Measurements from ENCODE around the gene WWOX. TPM values are rescaled to one million over a fixed set of nuclear protein-coding genes. Genes with fewer than 3 reads are reported as not detected.

WWOX gene
- total and polyA plus RNA-seq, 2 of the 13 experiments (the other 11 are each of a cell fraction or from before 2014, with no cell fraction given), result 9.1 to 37.4 TPM

DNA sequence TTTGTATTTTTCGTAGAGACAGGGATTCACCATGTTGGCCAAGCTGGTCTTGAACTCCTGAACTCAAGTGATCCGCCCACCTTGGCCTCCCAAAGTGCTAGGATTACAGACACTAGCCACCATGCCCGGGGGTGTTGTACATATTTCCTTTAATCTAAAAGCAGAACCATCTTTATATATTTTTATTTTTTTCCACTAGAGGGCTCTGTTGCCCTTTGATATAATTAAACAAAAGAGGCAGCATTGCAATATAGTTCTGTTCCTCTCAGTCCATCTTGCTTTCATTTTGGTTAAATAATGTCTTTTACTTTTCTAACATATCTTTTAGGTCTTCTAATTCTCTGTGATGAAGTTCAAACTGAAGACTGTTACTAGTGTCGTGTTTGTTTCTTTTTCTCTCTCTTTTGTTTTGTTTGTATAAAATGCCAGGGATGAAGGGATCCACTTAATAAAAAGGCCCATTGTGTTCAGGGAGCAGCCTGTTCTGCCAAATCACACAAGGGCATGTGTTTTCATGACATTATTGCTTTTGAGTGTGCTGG is 23.4 kb downstream of the WWOX start (continued):
- TF ChIP-seq, protein P1, sequence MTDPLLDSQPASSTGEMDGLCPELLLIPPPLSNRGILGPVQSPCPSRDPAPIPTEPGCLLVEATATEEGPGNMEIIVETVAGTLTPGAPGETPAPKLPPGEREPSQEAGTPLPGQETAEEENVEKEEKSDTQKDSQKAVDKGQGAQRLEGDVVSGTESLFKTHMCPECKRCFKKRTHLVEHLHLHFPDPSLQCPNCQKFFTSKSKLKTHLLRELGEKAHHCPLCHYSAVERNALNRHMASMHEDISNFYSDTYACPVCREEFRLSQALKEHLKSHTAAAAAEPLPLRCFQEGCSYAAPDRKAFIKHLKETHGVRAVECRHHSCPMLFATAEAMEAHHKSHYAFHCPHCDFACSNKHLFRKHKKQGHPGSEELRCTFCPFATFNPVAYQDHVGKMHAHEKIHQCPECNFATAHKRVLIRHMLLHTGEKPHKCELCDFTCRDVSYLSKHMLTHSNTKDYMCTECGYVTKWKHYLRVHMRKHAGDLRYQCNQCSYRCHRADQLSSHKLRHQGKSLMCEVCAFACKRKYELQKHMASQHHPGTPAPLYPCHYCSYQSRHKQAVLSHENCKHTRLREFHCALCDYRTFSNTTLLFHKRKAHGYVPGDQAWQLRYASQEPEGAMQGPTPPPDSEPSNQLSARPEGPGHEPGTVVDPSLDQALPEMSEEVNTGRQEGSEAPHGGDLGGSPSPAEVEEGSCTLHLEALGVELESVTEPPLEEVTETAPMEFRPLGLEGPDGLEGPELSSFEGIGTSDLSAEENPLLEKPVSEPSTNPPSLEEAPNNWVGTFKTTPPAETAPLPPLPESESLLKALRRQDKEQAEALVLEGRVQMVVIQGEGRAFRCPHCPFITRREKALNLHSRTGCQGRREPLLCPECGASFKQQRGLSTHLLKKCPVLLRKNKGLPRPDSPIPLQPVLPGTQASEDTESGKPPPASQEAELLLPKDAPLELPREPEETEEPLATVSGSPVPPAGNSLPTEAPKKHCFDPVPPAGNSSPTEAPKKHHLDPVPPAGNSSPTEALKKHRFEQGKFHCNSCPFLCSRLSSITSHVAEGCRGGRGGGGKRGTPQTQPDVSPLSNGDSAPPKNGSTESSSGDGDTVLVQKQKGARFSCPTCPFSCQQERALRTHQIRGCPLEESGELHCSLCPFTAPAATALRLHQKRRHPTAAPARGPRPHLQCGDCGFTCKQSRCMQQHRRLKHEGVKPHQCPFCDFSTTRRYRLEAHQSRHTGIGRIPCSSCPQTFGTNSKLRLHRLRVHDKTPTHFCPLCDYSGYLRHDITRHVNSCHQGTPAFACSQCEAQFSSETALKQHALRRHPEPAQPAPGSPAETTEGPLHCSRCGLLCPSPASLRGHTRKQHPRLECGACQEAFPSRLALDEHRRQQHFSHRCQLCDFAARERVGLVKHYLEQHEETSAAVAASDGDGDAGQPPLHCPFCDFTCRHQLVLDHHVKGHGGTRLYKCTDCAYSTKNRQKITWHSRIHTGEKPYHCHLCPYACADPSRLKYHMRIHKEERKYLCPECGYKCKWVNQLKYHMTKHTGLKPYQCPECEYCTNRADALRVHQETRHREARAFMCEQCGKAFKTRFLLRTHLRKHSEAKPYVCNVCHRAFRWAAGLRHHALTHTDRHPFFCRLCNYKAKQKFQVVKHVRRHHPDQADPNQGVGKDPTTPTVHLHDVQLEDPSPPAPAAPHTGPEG (CRISPR knock-in tag; IDR thresholded peaks at IDR 0.05), result no peak
- TF ChIP-seq MAZ (IDR thresholded peaks at IDR 0.05; ENCODE audit: borderline replicate concordance, low read depth, low read length) (no peak), MAZ (CRISPR knock-in tag; IDR thresholded peaks at IDR 0.05; ENCODE audit: low read depth) (no peak), ZSCAN29 (CRISPR knock-in tag; conservative IDR thresholded peaks at IDR 0.05) (no peak), BORCS8-MEF2B (CRISPR knock-in tag; IDR thresholded peaks at IDR 0.05) (no peak), HMG20A (CRISPR knock-in tag; IDR thresholded peaks at IDR 0.05; ENCODE audit: borderline replicate concordance) (no peak; the same call in 1 of the 2 replicates), SP2 (CRISPR knock-in tag; IDR thresholded peaks at IDR 0.05) (no peak), ZNF326 (CRISPR knock-in tag; IDR thresholded peaks at IDR 0.05; ENCODE audit: borderline replicate concordance) (no peak), ZNF335 (CRISPR knock-in tag; IDR thresholded peaks at IDR 0.05) (0 out of 2 replicates have a peak, but pooled peaks have one; percentile 27)
- TF ChIP-seq, protein P2, sequence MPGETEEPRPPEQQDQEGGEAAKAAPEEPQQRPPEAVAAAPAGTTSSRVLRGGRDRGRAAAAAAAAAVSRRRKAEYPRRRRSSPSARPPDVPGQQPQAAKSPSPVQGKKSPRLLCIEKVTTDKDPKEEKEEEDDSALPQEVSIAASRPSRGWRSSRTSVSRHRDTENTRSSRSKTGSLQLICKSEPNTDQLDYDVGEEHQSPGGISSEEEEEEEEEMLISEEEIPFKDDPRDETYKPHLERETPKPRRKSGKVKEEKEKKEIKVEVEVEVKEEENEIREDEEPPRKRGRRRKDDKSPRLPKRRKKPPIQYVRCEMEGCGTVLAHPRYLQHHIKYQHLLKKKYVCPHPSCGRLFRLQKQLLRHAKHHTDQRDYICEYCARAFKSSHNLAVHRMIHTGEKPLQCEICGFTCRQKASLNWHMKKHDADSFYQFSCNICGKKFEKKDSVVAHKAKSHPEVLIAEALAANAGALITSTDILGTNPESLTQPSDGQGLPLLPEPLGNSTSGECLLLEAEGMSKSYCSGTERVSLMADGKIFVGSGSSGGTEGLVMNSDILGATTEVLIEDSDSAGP (CRISPR knock-in tag; IDR thresholded peaks at IDR 0.05; ENCODE audit: borderline replicate concordance), result no peak
- TF ChIP-seq, protein P3, sequence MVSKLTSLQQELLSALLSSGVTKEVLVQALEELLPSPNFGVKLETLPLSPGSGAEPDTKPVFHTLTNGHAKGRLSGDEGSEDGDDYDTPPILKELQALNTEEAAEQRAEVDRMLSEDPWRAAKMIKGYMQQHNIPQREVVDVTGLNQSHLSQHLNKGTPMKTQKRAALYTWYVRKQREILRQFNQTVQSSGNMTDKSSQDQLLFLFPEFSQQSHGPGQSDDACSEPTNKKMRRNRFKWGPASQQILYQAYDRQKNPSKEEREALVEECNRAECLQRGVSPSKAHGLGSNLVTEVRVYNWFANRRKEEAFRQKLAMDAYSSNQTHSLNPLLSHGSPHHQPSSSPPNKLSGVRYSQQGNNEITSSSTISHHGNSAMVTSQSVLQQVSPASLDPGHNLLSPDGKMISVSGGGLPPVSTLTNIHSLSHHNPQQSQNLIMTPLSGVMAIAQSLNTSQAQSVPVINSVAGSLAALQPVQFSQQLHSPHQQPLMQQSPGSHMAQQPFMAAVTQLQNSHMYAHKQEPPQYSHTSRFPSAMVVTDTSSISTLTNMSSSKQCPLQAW (CRISPR knock-in tag; IDR thresholded peaks at IDR 0.05), result no peak
- TF ChIP-seq, protein P4, sequence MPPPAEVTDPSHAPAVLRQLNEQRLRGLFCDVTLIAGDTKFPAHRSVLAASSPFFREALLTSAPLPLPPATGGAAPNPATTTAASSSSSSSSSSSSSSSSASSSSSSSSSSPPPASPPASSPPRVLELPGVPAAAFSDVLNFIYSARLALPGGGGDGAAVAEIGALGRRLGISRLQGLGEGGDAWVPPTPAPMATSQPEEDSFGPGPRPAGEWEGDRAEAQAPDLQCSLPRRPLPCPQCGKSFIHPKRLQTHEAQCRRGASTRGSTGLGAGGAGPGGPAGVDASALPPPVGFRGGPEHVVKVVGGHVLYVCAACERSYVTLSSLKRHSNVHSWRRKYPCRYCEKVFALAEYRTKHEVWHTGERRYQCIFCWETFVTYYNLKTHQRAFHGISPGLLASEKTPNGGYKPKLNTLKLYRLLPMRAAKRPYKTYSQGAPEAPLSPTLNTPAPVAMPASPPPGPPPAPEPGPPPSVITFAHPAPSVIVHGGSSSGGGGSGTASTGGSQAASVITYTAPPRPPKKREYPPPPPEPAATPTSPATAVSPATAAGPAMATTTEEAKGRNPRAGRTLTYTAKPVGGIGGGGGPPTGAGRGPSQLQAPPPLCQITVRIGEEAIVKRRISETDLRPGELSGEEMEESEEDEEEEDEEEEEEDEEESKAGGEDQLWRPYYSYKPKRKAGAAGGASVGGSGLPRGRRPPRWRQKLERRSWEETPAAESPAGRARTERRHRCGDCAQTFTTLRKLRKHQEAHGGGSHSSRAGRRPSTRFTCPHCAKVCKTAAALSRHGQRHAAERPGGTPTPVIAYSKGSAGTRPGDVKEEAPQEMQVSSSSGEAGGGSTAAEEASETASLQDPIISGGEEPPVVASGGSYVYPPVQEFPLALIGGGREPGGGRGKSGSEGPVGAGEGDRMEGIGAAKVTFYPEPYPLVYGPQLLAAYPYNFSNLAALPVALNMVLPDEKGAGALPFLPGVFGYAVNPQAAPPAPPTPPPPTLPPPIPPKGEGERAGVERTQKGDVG (CRISPR knock-in tag; IDR thresholded peaks at IDR 0.05; ENCODE audit: borderline replicate concordance), result no peak
- TF ChIP-seq, protein P5, sequence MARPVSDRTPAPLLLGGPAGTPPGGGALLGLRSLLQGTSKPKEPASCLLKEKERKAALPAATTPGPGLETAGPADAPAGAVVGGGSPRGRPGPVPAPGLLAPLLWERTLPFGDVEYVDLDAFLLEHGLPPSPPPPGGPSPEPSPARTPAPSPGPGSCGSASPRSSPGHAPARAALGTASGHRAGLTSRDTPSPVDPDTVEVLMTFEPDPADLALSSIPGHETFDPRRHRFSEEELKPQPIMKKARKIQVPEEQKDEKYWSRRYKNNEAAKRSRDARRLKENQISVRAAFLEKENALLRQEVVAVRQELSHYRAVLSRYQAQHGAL (CRISPR knock-in tag; IDR thresholded peaks at IDR 0.05; ENCODE audit: not compliant biosample characterization), result no peak
- TF ChIP-seq, protein P6, sequence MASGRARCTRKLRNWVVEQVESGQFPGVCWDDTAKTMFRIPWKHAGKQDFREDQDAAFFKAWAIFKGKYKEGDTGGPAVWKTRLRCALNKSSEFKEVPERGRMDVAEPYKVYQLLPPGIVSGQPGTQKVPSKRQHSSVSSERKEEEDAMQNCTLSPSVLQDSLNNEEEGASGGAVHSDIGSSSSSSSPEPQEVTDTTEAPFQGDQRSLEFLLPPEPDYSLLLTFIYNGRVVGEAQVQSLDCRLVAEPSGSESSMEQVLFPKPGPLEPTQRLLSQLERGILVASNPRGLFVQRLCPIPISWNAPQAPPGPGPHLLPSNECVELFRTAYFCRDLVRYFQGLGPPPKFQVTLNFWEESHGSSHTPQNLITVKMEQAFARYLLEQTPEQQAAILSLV (CRISPR knock-in tag; IDR thresholded peaks at IDR 0.05; ENCODE audit: borderline replicate concordance), result no peak
